GM19023 (cell line): ENCODE data around the gene HOXD9.

Experiments used
- ATAC-seq: cut with Tn5 transposase; IDR thresholded peaks from one replicate; pipeline ENCODE4 v1.9.1; 2021; ENCODE audit warnings: mild to moderate bottlenecking, moderate library complexity; ENCODE audit not compliant: unreplicated experiment

HOXD9 gene

DNA sequence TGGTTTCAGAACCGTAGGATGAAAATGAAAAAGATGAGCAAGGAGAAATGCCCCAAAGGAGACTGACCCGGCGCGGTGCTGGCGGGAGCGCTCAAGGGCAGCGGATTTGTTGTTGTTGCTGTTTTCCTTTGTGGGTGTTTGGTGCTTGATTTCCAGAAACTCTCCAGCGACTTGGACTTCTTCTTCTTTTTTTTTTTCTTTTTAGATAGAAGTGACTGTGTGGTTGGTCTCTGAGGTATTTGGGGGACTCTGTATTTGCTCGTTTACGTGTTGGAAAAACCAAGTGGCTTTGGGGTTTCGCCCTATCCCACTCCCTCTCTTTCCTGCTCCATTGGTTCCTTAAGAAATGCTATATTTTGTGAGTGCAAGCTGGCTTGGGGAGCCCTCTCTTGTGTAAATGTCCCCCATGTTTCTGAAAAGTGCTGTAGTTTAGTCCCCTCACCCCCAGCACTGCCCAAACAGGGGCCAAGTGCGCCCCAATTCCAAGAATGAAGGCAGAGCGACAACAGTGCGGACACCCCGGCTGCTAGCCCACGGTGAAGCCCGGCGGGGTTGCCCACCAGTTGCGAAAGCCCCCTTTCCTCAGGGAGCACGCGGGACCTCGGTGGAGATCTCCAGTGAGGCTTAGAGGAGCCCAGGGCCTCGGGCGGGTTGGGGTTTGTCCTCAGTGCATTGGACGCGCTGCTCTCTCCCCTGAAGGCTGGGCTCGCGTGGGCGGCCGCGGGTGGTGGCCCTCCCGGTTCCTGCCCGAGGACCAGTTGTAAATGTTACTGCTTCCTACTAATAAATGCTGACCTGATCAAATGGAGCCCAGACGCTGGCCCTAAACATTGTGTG, 1.8 kb downstream of the HOXD9 start:
- no peak for ATAC-seq

DNA sequence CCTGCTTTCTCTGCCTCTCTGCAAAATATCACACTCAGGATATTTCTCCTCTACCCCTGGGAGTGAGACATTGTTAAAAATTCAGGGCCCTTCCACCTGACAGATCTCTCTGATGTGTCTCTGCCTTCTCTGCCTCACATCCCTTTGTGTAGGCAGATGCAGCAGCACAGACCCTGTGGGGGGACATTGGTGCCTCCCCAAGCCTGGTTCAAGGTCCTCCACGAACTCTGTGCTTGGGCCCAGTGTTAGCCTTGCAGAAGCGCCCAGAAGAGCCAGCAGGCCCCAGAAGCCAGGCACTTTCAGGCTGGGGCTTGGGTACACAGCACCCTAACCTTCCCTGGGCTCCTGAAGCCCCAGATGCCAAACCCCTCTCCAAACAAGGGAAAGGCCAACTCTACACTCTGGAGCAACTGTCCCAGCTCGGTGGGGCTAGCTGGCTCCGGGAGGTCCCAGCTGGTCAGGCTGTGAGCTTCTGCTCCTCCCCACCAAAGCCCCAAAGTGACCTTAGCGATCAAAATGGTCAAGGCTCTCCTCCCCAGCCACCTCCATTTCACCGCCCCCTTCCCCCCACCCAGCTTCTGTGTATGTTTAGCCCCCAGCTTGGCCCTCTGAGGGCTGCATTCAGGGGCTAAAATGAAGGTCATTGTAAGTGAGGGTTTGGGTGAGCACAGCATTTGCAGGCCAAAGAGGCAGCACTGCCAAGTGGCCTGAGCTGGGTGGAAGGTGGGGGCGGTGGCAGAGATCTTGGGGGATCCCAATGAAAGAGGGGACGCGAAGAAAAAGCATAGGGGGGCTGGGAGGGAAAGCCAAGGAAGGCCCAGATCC, 2.6 kb downstream of the HOXD9 start:
- ATAC-seq, result no peak

GRCh38 chr2:176125772-176126054, 3.2 kb downstream of the HOXD9 start:
- no peak for ATAC-seq

DNA sequence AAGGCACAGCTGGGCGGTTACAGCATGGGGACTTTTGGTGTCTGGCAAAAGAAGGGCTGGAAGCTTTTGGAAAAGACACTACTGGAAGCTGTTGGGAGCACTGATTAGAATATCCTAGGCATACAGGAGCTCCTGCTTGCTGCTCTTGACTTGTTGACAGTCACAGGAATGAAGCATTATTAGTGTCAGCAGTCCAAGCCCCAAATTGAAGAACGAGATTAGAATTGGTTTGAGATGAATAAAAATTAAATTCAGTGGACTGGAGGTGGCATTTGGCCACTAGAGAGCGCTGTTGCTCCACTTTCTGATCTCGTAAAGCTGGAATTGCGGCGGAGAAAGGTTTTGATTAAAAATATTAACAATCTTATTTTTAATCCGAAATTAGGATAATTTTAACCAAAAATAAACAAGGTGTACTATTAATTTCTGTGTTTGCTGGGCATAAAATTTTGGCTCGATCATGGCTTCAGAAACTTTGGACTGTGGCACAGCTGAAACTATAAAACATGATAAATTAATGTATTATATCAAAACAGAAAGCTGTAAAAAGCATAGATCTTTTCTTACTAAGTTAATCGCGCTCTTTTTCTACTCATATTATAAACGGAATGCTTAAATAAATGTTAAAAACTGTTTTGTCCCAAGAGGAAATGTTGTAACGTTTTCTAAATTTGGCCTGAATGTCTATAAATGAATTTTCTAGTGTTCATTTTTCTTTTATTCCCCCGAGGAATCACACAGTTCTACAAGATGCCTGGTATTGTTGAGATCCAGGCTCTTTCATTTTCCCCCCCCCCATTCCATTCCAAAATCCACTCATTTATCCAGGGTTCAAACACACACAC, 4.6 kb downstream of the HOXD9 start:
- ATAC-seq, result no peak

- no peak for ATAC-seq
These were observed 5.2 kb downstream of the HOXD9 start for GRCh38 chr2:176127774-176128072.

- no peak for ATAC-seq
These were observed 5.9 kb downstream of the HOXD9 start for GRCh38 chr2:176128172-176128981.

GRCh38 chr2:176128982-176129796, 6.7 kb downstream of the HOXD9 start, which contains the start of gene HOXD8:
HOXD8 (plus strand) TSS chr2:176129705; CDS start chr2:176130367, 662 bp downstream.
- no peak for ATAC-seq

DNA sequence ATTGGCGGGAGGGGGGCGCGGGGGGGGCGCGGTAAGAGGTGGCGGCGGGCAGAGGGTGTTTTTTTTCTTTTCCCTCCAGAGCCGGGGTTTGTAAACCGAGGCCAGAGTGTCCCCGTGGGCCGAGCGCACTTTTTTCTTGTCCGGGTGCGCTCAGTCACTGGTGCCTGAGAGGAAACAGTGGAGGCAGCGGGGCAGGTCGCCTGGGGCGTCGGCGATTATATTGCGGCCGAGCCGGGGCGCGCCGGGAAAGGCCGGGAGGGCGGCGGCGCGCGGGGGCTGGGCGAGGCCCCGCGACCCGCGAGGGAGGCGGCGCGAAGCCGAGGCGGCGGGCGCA, 7.3 kb downstream of the HOXD9 start:
- ATAC-seq, result no peak

DNA sequence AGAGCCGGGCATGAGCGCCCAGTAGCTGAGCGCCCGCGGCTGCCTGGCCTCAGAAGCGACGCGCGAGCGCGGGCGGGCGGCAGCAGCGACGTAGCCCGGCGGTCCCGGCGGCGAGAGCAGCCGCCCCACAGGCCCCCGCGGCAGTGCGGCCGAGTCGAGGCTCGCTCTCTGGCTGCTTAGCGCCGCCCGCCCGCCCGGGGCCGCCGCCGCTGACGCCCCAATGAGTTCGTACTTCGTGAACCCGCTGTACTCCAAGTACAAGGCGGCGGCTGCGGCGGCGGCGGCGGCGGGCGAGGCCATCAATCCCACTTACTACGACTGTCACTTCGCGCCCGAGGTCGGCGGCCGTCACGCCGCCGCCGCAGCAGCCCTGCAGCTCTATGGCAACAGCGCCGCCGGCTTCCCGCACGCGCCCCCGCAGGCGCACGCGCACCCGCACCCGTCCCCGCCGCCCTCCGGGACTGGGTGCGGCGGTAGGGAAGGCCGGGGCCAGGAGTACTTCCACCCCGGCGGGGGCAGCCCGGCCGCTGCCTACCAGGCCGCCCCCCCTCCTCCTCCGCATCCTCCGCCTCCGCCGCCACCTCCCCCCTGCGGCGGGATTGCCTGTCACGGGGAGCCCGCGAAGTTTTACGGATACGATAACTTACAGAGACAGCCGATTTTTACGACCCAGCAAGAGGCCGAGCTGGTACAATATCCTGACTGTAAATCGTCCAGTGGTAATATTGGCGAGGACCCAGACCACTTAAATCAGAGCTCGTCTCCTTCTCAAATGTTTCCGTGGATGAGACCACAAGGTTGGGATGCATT, 7.8 kb downstream of the HOXD9 start:
- no peak for ATAC-seq

GRCh38 chr2:176130957-176131847, 8.7 kb downstream of the HOXD9 start:
- ATAC-seq, result no peak

GRCh38 chr2:176131848-176132158, 9.3 kb downstream of the HOXD9 start:
- no peak for ATAC-seq

DNA sequence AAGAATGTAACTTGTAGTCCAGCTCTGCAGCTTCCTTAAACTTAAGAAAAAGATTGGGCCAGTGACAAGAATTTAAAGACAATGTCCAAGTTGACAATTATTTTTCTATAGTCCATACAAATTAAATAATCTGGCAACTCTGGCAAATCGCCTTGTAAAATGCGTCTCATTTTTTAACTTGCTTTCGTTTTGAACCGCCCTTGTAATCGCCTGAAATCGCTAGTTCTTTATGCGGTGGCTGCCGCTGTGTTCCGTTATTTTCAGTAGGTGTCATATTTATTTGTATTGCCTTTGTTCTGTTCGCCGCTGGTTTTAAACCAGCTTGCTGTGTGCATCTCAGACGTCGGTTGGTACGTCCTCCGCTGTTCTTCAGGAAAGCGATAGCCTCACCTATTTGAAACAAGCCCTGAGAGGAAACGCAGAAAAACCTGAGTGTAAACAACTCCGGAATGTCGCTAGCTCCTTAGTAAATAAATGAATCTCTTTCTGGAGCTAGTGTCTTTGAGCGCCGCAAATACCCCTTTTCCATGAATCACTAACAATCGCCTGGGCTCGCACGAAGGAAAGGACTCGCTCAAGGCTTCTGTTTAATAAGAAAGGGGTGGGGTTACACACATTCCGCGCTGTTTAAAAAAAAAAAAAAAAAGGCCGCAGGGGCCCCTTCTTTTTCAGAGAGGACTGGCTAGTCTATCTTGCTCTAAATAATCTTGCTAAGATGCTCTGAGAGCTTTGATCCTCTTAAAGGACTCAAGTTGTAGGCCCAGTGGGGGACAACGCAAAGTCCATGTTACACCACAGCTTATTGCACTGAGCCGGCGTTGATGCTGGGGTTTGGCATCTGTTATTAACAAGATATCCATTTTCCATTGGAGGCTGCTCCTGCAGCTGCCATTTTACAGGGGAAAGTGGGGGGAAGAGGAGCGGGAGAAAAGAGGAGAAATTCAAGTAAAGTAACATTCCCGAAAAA, 10.0 kb downstream of the HOXD9 start:
- ATAC-seq, result no peak

GRCh38 chr2:176133389-176133788, 10.9 kb downstream of the HOXD9 start:
- no peak for ATAC-seq

DNA sequence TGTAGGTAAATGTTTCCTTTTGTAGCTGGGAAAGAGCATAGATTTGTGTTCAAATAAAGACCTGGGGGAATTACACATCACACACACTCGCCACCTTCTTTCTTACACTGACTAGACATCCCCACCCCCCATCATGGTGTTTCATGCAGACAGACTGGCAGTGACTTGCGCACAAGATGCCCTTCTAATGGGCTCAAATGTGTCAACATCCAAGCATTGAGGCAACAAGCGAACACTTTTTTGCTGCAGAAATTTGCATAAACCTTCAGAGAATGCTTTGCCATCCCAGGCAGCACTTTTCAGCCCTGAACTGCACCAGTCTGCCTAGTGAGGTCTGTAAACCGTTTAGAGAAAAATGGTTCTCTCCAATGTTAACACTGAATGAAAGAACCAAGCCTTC, 11.5 kb downstream of the HOXD9 start:
- no peak for ATAC-seq

DNA sequence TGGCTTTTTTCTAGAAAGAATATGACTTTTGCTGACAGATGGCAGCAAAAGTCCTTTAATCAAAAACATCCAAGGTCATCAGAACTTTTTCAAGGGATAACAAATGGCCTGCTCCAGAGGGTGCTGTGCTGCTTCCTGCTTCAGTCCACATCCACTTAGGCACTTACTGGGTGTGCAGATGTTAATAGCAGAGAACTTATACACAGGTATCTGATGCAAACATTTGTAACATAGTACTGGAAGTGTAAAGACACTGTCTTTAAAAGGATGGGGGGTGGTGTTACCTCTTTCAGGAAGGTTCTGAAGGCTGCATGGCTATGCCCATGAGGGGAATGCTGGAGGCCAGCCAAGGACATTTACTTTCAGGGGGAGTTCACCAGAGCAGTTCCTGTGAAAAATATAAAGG, 12.5 kb downstream of the HOXD9 start:
- ATAC-seq, result no peak

DNA sequence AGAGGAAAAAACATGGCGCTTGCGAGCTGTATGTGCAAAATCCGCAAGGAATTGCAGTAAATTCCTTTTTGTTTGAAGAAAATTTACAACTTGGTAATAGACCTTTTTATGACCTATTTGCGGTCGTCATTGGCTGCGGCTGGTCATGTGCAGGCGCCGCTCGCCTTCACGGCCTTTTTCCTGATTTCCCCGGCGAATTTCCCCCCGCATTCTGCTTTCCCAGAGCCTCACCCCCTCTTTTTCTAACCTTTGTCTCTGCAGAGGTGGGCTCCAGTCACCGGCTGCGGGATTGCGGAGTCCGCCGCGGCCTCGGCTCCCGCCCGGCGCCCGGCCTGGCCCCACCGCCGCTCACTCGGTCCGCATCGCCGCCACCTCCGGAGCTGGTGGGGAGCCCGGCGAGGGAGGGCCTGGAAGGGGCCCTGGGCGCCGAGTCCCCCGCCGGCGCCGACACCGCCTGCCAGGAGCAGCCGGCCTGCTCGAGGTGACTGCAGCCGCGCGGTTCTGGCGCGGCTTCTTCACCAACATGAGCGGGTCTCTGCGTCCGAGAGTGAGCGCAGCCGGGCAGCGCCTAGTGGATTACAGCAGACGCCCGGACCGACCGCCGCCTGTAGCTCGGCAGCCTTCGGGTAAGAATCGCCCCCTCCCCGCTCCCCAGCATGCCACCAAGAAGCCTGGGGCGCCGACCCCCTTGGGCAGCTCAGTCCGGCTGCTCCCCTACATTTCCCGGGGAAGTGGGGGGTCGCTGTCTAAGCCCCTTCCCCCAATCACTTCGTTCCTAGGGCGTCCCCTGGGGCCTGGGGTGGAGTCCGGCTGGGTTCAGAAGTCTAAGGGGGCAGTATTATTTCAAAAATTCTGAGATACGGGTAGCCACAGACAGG, 14.1 kb downstream of the HOXD9 start:
- ATAC-seq, result no peak
